Pulmonary artery endothelial cell (primary cell): ENCODE data around the gene GHITM. TPM values are rescaled to one million over a fixed set of nuclear protein-coding genes. Genes with fewer than 3 reads are reported as not detected.
"Not testable (repeated sequence)": the region's sequence is repeated elsewhere in the genome, so short reads cannot be mapped to it uniquely, and the experiment has no call there.

Source experiments
- DNase-seq: peaks from one replicate; pipeline ENCODE4 v3.0.0-alpha.2; 2011; ENCODE audit warnings: low read depth, low spot score
- total RNA-seq: library from RNA; depleted of rRNA; stranded (reverse); fragments of >200 nt; gene quantifications from 2 replicates; pipeline ENCODE4 v1.2.3, GENCODE V29; 2014

Gene GHITM
- total RNA-seq, 1 donor from 2014 or later = 203 TPM

DNA sequence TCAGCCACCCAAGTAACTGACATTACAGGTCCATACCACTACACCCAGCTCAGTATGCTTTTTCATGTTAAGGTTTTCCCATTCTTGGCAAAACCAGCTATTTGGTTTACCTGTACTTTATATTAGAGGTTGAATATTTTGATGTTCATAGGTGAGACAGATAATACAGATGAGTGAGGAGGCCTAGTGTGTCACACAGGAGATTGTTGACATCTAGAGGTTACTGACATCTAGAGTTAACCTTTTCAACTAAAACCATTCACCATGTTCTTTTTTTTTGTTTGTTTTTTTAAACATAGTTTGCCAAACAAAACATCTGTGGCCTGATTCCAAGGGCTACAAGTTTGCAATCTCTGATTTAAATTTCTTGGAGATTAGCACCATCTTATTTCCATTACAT is 8.0 kb downstream of the GHITM start:
- DNase-seq = no peak

DNA sequence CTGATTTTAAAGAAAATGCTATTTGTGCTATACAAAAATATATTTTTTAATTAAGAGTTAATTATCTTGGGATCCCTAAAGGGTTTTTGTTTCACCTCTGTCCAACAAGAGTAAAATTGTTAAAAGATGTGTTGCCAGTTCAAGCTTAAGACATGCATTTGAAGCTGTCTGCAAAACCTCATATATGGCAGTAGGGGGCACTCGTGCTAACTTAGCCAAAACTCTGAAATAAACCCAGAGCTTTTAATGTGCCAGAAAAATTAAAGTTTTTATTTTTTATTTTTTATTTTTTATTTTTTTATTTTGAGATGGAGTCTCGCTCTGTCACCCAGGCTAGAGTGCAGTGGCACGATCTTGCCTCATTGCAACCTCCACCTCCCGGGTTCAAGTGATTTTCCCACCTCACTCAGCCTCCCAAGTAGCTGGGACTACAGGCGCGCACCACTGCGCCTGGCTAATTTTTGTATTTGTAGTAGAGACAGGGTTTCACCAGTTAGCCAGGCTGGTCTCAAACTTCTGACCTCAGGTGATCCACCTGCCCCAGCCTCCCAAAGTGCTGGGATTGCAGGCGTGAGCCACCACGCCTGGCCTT is 8.8 kb downstream of the GHITM start:
- not testable (repeated sequence) for DNase-seq

DNA sequence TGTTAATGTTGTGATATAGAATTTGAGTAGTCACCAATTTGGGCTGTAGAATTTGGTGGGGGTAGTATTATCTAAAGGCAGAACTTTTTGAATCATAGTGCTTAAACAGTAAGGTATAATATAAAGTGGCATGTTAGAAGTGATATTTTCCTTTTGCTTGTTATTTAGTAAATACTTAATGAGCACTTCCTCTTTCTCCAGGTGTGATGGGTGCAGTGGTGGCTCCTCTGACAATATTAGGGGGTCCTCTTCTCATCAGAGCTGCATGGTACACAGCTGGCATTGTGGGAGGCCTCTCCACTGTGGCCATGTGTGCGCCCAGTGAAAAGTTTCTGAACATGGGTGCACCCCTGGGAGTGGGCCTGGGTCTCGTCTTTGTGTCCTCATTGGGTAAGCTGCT is 10.5 kb downstream of the GHITM start:
- no peak for DNase-seq

DNA sequence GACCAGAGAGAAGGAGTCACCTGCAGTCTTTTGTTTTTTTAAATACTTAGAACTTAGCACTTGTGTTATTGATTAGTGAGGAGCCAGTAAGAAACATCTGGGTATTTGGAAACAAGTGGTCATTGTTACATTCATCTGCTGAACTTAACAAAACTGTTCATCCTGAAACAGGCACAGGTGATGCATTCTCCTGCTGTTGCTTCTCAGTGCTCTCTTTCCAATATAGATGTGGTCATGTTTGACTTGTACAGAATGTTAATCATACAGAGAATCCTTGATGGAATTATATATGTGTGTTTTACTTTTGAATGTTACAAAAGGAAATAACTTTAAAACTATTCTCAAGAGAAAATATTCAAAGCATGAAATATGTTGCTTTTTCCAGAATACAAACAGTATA is 13.5 kb downstream of the GHITM start:
- DNase-seq = no peak

DNA sequence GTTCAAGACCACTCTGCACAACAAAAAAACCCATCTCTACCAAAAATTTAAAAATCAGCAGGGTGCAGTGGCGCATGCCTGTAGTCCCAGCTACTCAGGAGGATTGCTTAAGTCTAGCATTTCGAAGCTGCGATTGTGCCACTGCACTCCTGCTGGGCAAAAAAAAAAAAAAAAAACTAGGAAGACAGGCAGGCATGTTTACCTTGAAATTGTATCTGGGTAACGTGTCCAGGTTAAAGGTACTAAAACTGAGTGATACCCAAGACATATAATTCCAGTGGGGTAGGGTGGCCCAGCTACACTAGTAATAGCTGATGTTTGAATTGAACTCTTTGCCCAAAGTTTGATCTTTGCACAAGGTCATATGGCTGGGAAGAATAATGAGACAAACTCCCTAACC is 16.2 kb downstream of the GHITM start:
- DNase-seq = no peak

DNA sequence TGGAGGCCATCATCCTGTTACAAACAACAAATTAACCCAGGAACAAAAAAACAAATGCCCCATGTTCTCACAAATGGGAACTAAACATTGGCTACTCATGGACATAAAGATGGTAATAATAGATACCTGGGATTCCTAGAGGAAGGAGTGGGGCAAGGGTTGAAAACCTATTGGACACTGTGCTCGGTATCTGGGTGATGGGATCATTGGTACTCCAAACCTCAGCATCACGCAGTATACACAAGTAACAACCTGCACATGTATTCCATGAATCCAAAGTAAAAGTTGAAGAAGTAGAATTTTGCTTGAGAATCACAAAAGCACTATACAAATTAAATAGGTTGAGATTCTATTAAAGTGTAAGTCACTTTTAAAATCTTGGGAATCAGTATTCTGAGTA is 16.7 kb downstream of the GHITM start:
- DNase-seq = no peak

DNA sequence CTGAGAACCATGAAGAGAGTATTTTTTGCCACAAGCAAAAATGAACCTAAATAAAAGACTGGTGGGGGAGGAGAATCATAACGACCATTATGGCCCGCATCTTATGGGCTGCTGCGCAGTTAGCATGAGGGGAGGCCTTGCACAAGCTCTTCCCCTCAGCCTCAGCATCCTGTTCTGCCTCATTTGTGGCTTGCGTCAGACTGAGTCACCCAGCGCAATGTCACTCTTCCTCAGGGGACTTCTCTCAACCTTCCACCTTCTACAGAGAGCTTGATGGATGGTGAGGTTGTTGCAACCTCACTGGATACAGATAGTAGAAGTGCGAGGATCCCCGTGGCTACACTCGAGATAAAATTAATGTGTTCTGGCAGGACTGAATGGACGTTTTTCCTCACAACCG is 17.5 kb downstream of the GHITM start:
- no peak for DNase-seq

DNA sequence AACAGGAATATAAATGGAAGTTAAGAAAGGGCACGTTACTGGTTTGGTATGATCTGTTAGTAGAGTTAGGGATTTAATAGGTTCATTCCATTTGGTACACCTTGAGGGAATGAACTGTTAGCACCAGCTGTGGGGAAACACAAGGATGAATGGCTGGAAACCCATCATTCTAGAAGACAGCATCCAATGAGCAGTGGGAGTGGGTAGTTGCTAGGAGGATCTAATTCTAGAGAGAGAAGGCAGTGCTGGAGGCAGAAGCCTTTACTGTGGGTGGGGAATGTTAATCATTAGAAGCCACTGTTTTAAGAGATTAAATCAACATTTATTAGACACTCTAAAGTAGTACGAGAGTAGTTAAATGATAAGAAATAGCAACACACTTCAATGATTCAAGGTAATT is 18.8 kb downstream of the GHITM start:
- DNase-seq = no peak

DNA sequence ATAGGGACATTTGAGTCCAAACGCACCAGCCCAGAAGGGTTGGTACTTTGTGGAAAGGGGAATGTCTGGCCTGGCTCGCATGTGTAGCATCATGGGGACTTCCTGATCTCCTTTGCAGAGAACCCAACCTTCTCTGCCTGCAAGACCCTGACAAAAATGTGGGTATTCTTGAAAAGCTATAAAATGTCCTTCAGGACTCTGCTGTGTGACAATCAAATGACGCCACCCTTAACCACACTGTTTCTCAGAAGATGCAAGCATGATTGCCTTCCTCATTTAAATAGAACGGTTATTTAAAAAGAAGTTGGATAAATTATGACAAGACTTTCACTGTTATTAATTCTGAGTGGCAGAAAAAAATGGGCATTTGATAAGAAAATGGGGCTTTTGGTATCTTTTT is 19.2 kb downstream of the GHITM start:
- DNase-seq = no peak

DNA sequence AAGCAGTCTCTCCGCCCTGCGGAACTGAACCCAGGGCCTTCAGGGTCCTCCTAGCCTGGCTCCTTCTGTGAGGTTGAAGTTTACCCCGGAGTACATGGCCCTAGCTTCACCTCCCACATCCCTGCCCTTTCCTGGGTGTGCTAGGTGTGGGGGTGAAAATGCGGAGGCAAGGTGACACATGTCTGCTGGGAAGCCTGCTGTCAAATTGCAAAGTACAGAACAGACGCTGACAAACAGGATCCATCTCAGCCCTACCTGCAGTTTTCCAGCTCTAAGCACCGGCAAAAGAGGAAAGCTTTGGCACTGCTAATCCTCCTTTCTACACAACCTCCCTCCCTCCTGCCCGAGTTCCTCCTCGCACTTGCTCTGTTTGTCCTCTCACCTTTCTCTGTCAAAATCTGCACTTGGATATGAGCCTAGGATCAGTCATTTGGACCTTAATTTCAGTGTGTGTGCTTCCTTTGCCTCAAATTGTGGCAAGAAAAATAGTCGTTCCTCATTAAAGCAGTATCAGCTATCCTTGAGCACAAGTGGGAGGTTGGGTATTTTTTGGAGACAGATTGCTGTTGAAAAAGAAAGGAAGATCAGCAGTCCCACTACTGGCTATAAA is 19.9 kb downstream of the GHITM start:
- DNase-seq = no peak

DNA sequence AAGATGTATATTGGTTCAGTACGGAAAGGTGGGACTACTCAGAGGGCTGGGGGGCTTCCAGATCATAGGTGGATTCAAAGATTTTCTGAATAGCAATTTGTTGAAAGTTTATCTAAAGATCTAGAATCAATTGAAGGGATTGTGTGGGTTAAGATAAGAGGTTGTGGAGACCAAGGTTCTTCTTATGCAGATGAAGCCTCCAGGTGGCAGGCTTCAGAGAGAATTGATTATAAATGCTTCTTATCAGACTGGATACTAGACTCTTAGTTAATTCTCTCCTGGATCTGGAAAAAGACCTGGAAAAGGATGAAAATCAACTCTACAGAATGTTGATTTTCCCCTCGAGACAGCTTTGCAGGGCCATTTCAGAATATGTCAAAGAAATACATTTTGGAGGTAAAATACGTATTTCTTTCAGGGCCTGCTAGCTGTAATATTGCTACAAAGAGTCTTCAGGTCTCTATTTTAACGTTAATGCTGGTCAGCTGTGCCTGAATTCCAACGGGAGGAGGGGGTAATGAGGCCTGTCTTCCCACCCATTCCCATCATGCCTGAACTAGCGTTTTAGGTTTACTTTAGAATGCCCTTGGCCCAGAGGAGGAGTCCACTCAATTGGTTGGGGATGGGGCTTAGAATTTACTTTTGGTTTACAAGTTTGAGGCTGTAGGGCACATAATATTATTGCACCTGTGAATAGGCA is 21.5 kb downstream of the GHITM start:
- no peak for DNase-seq

DNA sequence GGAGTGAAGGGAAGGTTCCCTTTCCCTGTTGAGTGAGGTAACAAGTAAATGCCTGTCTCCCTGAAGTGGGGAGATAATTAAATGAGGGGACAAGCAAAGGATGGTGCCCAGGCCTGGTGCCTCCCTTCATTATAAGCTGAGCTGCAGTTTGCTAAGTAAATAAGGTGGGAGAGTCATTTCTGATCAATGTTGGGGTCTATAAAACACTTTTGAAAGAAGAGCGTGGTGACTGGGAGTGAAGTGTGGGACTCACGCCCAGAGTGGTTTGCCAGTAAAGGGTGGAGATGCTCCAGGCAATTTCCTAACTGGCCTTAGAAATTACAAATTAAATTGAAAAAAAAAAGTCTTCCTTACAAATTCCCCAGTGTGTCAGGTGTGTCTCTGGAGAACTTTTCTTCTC is 24.7 kb downstream of the GHITM start:
- no peak for DNase-seq

DNA sequence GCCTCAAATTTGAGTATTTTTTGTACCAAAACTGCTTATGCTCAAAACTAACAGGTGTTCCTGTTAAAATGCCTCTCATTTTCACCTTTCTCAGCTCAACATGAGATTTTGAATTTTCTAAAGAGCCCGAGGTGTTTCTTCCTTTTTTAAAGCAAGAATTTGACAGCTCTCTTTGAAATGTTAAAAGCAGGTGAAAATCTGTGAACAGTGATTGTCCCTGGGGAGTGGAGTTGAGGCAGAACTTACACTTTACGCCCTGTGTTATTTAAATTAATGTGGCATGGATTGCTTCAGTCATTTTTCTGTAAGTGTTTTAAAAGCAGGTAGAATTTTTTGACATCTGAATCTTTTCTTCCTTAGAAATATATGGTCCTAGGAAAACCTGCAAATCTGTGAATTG is 25.1 kb downstream of the GHITM start:
- no peak for DNase-seq

DNA sequence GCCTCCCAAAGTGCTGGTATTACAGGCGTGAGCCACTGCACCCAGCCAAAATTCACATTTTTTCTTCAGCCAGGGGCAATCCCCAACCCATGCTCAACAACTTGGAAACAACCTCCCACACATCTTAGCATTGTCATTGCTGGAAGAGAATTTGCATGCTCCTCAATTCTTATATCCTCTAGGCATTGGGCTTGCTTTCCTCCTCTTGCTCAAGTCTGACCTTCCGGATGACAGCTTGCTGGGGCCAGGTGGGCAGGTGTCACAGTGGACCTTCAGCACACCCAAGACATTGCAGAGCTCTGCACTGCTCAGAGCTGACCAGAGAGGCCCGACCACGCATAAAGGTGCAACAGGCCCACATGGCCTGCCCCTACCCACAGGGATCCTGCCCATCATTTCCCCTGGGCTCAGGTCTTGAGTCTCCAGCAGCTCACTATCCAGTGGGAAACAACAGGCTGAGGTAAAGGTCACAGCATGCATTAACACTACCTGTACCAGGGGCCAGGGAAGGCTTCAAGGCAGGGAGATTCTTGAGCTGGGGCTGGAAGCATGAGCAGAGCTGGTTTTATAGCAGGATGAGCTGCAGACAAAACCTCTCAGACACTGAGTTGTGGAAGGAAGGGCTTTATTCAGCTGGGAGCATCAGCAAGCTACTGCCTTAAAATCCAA is 27.4 kb downstream of the GHITM start:
- no peak for DNase-seq

DNA sequence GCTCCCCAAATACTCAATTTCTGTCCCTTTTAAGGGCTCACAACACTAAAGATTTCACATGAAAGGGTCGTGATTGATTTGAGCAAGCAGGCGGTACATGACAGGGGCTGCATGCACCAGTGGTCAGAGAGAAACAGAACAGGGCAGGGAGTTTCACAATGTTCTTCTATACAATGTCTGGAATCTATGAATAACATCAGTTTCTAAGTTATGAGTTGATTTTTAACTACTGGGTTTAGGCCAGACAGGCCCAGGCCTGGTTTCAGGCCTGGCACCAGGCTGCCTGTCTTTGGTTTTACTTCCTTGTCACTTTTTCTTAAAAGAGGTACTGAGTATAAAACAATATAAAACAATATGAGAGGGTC is 28.0 kb downstream of the GHITM start:
- not testable (repeated sequence) for DNase-seq

DNA sequence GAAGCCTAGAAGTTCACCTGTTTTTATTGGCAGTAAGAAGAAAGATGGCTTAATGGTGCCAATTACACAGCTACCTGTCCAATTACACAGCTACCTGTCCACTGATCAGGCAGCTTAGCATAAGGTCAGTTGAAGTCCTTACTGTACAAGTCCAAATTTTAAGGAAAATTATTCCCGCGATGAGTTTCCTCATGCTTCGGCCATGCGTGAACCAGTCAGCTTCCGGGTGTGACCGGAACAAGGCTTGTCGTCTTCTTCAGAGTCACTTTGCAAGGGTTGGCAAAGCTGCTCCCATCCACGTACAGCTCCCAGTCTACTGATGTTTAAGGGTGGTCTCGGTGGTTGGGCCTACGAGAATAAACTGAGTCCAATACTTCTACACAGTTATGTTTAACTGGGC is 29.1 kb downstream of the GHITM start:
- not testable (repeated sequence) for DNase-seq

DNA sequence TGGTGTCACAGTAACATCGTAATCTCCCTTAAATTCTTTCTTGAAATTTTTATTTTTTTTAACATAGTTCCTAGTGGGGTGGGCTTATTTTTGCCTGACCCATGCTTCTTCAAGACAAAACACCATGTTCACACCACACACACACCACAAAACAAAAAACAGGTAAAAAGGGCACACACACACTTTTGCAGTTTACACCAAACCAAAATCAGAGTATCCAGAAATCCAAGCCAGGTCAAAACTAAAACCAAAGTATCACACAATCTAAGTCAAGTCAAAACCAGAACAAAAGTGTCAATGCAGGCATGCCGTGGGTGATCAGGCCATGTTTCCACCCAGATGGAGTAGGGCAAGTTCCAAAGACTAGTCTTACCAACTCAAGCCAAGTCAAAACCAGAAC is 31.9 kb downstream of the GHITM start:
- not testable (repeated sequence) for DNase-seq

DNA sequence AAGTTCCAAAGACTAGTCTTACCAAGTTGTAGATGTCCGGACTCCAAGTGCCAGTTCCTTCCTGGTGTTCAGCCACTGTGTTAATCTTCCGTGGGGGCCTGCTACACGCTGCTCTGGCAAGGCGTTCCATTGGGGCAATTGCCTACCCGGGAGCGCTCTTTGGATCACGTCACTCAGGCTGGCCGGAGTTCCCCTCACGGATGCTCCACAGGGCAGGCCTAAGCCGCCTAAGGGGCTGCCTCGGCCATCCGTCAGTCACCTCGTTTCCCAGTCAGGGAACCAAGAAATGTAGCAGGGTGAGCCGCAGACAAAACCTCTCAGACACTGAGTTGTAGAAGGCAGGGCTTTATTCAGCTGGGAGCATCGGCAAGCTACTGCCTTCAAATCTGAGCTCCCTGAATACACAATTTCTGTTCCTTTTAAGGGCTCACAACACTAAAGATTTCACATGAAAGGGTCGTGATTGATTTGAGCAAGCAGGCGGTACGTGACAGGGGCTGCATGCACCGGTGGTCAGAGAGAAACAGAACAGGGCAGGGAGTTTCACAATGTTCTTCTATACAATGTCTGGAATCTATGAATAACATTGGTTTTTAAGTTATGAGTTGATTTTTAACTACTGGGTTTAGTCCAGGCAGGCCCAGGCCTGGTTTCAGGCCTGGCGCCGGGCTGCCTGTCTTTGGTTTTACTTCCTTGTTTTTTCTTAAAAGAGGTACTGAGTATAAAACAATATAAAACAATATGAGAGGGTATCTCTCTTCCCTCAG is 32.6 kb downstream of the GHITM start:
- not testable (repeated sequence) for DNase-seq

DNA sequence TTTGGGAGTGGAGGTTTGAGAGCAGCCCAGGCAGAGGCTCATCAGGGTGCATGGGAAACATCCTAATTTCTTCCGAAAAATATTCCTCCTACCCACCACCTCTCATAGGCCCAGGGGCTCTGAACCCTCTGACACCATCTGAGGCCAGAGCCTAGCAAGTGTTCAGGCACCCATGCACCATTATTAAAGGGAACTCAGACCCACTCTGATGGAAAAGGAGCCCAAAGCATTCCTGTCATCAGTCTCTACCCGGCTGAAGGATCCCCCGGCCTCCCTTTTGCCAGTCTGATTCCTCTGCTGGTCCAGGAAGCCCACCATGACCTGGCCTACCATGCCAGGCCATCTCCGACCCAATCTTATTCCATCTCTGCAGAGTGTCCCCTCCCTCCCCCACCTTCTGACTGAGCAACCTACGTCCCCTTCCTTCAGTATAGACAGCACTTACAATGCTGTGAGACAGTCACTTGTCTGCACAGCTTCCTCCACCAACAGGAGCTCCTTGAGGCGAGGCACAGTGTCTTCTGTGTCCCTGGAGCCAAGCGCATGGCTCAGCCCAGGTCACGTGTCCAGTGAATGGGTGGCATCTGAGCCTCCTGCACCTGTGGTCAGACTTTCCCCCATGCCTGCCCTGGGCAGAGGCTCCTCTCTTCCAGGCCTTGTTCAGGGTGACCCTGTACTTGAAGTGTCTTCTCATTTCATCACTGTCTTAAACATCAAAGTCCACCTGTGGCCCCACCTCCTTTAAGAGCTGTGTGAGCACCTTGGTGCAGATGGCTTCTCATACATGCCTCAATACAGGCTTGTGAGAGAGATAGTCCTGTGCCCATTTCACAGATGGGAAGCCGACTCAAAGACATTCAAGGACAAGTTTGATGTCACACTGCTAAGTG is 33.4 kb downstream of the GHITM start:
- DNase-seq = no peak

DNA sequence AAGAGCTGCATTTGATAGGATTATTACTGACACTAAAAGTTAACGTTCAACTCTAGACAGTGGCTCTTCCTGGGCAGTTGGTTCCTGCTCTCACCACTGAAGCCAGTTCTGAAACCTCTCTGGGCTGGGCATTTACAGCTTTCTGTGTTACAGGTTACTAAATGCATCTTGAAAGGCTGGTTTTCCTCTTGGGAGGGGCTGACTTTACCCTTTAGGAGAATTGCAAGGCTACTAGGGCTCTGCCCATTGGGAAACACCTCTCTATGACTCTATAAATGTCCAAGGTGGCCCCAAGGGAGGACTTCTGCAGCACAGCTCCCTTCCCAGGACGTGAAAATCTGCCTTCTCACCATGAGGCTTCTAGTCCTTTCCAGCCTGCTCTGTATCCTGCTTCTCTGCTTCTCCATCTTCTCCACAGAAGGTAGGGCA is 34.2 kb downstream of the GHITM start, which contains the start of gene GPR15LG:
GPR15LG (plus strand) TSS at position 301 of the 429 bp plus-strand sequence; CDS start at position 352, 51 bp downstream.
- DNase-seq = no peak

DNA sequence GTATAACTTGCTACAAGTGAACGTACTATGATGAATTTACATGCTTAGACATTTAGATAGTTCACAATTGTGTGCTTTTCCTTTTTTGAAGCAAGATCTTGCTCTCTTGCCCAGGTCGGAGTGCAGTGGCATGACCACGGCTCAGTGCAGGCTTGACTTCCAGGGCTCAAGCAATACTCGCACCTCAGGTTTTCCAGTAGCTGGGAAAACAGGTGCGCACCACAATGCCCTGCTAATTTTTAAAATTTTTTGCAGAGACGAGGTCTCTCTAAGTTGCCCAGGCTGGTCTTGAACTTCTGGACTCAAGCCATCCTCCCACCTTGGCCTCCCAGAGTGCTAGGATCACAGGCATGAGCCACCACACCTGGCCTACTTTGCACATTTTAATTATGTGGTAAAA is 36.1 kb downstream of the GHITM start:
- no peak for DNase-seq
